ENCODE data around the gene KLF16.
"Not testable (repeated sequence)": the region's sequence is repeated elsewhere in the genome, so short reads cannot be mapped to it uniquely, and the experiment has no call there.

Gene KLF16

GRCh38 chr19:1863328-1863637, at the start of gene KLF16:
Gene KLF16, minus strand, starts transcription at chr19:1863579. Its CDS starts 82 bp downstream, at chr19:1863497.
- DNase-seq (ENCODE audit: low read depth in 2 of 2) = no peak

GRCh38 chr19:1912760-1913505, 49.6 kb upstream of the KLF16 start:
- no peak for DNase-seq (ENCODE audit: low read depth in 2 of 2)

- no peak for DNase-seq (ENCODE audit: low read depth in 2 of 2)
These were observed 48.6 kb upstream of the KLF16 start for GRCh38 chr19:1911995-1912394.

DNA sequence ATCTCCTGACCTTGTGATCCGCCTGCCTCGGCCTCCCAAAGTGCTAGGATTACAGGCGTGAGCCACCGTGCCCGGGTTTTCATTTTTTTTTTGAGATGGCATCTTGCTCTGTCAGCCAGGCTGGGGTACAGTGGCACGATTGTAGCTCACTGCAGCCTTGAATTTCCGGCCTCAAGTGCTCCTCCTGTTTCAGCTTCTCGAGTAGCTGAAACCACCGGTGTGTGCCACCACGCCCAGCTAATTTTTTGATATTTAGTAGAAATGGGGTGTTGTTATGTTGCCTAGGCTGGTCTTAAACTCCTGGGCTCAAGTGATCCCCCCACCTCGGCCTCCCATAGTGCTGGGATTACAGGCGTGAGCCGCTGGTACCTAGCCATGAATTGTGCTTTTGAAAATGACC, 47.7 kb upstream of the KLF16 start:
- DNase-seq (ENCODE audit: low read depth in 2 of 2) = no peak

- no peak for DNase-seq (ENCODE audit: low read depth in 2 of 2)
These were observed 46.8 kb upstream of the KLF16 start for GRCh38 chr19:1910177-1910576.

- DNase-seq (ENCODE audit: low read depth in 2 of 2) = no peak
These were observed 46.3 kb upstream of the KLF16 start for GRCh38 chr19:1909761-1910080.

- no peak for DNase-seq (ENCODE audit: low read depth in 2 of 2)
These were observed 44.9 kb upstream of the KLF16 start for GRCh38 chr19:1908364-1908678.

DNA sequence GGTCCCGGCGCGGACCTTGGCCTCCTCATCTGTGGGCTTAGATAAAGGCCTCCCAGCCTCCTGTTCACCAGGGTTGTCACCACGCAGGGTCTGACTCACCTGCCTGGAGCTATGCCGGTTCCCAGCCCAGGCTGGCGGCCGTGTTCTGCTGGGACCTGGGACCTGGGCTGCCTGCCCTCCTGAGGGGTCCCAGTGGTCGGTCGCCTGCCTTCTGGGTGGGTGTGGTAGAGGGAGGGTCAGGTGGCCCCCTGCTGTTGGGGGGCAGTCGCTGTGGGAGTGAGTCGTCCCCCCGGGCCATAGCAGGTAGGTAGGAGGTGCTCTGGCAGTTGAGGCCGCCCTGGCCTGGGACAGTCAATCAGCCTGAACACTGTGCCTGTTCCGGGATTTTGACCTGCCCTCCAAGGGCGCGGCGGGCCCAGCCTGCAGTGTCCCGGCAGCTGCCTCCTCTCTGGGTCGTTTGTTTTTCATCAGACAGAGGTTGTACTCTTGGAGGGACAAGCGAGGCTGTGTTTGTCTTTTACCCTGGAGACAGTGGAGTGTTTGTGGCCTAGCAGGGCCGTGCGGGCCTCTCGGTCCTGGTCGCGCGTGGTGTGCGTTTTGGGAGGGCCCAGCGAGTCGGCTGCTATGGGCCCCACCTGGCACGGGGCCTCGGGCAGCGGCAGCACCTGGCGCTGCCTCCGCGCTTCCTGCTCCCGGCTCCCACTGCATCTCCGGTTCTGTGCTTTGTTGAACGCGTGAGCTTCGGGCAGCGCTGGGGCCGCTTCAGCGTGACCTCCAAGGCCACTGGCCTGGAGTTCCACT, 44.4 kb upstream of the KLF16 start:
- DNase-seq (ENCODE audit: low read depth in 2 of 2) = no peak

DNA sequence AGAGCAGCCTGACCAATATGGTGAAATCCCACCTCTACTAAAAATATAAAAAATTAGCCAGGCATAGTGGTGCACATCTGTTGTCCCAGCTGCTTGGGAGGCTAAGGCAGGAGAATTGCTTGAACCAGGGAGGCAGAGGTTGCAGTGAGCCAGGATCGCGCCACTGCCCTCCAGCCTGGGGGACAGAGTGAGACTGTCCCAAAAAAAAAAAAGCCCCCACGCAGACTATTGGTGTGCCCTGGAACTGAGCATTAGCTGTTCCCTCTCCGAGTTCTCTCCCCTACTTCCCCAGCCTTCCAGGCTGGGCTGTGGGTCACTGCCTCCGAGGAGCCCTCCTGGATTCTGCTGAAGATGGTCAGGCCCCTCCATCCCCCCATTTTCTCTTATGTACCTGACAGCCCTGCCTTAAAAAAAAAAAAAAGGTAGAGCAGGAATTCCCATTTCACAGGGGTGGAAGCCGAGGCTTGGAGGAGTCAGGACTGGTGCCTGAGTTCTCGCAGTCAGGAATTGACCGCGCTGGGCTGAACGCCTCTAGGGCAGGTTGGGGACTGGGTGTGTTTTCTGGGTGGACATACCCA, 43.7 kb upstream of the KLF16 start:
- DNase-seq (ENCODE audit: low read depth in 2 of 2) = no peak

DNA sequence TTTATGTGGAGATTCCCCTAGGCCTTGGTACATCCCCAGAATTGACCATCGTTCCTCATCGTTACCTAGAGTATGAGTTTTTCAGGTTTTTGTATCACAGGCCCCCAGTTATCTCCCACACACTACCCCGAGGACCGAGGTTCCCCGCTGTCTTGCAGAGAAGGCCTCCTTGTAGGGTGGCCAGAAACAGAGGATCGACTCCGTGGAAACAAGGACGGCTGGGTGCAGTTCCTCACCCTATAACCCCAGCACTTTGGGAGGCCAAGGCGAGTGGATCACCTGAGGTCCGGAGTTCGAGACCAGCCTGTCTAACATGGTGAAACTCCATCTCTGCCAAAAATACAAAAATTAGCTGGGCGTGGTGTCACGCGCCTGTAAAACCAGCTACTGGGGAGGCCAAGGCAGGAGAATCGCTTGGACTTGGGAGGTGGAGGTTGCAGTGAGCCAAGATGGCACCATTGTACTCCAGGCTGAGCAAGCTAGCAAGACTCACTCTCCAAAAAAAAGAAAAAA, 42.5 kb upstream of the KLF16 start:
- no peak for DNase-seq (ENCODE audit: low read depth in 2 of 2)

DNA sequence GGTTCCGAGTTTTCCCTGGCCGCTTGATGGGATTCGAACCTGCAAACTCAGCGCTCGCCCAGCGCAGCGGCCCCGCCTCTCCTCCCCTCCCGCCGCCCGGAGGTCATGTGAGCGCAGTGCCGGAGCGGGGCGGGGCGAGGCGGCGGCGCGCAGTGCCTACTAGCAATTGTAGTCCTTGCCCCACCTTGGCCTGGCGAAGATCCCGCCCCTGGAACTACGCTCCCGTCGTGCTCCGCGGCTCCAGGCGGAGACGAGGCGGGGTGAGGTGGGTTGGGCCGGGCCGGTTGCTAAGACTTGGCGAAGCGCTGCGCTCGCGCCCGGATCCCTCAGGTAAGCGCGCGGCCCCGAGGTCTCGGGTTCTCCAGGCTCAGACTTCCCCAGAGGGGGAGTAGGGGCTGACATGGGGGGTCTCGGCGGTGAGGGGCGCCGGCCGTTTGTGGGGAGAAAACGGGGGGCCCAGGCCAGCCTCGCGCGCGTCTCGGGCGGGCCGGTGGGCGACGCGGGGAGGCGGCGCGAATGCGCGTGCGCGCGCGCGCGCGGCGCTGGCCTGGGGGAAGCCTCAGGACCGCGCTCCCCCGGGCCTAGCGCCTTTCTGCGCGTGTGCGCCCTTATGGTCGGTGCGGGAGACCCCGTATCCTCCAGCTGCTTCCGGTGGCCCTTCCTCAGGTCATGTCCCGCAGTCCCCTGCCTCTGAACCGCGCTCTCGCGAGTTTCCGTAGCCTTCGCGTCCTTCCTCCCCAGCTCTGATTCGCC, 41.9 kb upstream of the KLF16 start, which contains the start of the genes ADAT3 and SCAMP4:
ADAT3 (plus strand) TSS at position 290 of the 753 bp plus-strand sequence. CDS start 6,649 bp downstream, outside the sequence.
SCAMP4 (plus strand) TSS at position 290 of the 753 bp plus-strand sequence. CDS start 9,621 bp downstream, outside the sequence.
- peak; percentile 95 to 97 for DNase-seq (ENCODE audit: low read depth in 2 of 2)

- DNase-seq (ENCODE audit: low read depth in 2 of 2) = no peak
These were observed 41.4 kb upstream of the KLF16 start for GRCh38 chr19:1904860-1905109.

DNA sequence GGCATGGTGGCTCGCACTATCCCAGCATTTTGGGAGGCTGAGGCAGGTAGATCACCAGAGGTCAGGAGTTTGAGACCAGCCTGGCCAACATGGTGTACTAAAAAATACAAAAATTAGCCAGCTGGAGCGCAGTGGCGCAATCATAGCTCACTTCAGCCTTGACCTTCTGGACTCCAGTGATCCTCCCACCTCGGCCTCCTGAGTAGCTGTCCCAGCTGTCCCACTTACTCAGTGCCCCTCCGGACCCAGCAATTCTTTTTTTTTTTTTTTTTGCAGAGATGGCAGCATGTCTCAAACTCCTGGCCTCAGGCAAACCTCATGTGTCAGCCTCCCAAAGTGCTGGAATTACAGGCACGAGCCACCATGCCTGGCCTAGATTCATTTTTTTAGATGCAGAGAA, 39.5 kb upstream of the KLF16 start:
- DNase-seq (ENCODE audit: low read depth in 2 of 2) = no peak

DNA sequence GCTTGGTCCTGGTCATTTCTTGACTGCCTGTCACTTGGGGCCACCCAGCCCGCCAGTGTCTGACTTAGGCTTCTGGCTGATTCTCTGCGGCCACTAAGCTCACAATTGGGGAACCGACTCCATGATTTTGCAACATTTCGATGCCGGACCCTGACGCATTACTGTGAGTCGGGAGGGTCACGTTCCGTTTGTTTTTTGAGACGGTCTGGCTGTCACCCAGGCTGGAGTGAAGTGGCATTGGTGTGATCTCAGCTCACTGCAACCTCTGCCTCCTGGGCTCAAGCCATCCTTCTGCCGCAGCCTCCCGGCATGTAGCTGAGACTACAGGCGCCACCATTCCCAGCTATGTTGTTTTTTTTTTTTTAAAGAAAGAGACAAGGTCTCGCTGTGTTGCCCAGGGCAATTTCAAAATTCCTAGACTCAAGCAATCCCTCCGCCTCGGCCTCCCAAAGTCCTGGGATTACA, 38.6 kb upstream of the KLF16 start:
- no peak for DNase-seq (ENCODE audit: low read depth in 2 of 2)

GRCh38 chr19:1896508-1896907, 33.1 kb upstream of the KLF16 start:
- no peak for DNase-seq (ENCODE audit: low read depth in 2 of 2)

- no peak for DNase-seq (ENCODE audit: low read depth in 2 of 2)
These were observed 30.4 kb upstream of the KLF16 start for GRCh38 chr19:1893791-1894190.

DNA sequence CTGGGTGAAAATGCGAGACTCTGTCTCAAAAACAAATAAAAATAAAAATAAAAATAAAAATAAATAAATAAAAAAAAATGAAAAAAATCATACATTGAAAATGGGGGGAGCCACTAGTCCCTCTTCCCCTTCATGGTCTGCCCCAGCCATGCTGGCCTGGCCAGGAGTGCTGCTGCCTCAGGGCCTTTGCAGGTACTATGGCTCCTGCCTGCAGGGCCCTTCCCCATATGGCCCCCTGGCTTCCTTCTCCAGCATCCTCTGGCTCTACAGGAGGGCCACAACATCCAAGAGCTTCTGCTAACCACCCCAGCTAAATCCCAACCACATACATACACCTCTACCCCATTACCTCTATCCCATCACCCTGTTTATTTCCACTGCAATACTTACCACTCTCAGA, 26.5 kb upstream of the KLF16 start:
- DNase-seq (ENCODE audit: low read depth in 2 of 2) = no peak

GRCh38 chr19:1888385-1888784, 25.0 kb upstream of the KLF16 start:
- DNase-seq (ENCODE audit: low read depth in 2 of 2) = no peak

DNA sequence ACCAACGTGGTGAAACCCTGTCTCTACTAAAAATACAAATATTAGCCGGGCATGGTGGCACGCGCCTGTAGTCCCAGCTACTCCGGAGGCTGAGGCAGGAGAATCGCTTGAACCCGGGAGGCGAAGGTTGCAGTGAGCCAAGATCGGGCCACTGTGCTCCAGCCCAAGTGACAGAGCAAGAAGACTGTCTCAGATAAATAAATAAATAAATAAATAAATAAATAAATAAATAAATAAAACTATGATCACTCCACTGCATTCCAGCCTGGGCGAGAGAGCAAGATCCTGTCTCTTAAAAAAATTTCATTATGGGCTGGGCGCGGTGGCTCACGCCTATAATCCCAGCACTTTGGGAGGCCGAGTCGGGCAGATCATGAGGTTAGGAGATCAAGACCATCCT, 23.0 kb upstream of the KLF16 start:
- DNase-seq (ENCODE audit: low read depth in 2 of 2) = not testable (repeated sequence)

GRCh38 chr19:1885398-1886119, 22.2 kb upstream of the KLF16 start, which contains the start of gene ABHD17A:
Gene ABHD17A, minus strand, starts transcription at chr19:1885496. Its CDS starts 3,930 bp downstream, at chr19:1881566.
- peak; percentile 92 to 94 for DNase-seq (ENCODE audit: low read depth in 2 of 2)

GRCh38 chr19:1884719-1885334, 21.4 kb upstream of the KLF16 start:
- no peak for DNase-seq (ENCODE audit: low read depth in 2 of 2)

All from stimulated activated CD8-positive, alpha-beta memory T cell treated with anti-CD3 and anti-CD28 coated beads, Interleukin-2, amount 100 ng/mL, for 1 hour (primary cell).